SIG-M5 treated with dmso at 0.1 percent for 504 hours (cell line): ENCODE results near the gene TMEM221.

Experiments
- DNase-seq: peaks from one replicate; lab custom pipeline; 2025; ENCODE audit not compliant: unreplicated experiment; lab: John Stamatoyannopoulos, UW

Gene TMEM221

DNA sequence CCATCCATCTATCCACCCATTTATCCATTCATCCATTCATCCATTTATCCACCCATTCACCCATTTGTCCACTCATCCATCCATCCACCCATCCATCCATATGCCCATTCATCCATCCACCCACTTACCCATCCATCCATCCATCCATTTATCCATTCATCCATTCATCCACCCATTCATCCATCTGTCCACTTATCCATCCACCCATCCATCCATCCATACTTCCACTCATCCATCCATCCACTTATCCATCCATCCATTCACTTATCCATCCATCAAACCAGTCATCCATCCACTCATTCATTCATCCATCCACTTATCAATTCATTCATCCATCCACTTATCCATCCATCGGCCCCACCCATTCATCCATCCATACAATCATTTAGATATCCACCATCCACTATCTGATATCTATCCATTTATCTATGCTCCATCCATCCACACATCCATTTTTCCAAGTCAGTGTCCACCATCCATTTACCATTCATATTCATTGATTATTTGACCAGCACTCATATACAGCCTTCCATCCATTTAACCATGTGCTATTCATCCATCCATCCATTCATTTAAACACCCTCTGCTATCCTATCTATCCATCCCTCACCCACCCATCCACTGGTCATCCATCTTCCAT is 2.8 kb downstream of the TMEM221 start:
- DNase-seq = no peak

DNA sequence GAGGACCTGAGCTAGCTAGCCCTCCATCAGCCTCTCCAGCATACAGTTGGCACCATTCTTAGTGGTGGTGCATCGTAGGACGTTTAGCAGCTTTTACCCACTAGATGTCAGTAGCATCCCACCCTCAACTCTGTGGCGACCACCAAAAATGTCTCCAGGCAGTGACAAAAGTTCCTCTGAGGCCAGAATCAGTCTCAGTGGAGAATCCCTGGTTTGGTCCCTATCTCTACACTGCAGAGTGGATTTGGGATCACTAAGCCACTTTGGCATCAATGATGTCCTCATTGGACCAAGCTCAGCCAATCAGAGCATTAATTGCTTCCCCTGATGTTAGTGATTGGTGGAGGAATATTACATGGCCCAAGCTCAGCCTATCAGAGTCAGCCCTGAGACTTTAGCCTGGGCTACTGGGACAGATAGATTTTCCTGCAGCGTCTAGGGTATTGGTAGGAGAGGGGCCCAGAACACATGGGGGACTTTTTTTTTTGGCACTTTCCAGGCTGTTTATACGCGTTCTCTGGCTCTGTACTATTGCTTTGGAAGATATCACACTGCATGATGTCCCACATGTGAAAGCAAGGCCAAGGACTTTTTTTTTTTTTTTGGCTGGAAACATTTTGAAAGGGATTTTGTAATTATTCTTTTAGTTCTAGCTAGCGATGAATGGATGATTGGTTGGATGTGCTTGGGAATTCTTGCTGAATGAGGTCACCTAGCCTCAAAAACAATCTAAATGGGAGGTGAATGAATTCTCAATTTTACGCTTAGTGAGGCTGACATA is 7.0 kb downstream of the TMEM221 start:
- DNase-seq = peak; percentile 21

DNA sequence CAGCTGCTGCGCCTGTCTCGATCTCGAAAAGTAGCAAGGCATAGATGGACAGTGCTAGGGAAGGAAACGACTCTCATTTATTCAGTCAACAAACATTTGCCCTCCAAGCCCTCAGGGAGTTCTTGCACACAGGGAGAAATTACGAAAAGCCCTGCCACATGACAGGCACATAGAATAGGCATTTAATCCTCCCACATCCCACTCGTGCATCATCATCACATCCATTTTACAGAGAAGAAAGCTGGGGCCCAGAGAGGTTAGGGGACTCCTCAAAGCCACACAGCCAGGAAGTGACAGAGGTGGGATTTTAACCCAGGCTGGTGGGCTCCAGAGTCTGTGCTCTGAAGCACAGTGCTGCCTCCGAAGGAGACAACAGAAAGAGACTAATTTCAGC is 11.6 kb downstream of the TMEM221 start:
- no peak for DNase-seq

DNA sequence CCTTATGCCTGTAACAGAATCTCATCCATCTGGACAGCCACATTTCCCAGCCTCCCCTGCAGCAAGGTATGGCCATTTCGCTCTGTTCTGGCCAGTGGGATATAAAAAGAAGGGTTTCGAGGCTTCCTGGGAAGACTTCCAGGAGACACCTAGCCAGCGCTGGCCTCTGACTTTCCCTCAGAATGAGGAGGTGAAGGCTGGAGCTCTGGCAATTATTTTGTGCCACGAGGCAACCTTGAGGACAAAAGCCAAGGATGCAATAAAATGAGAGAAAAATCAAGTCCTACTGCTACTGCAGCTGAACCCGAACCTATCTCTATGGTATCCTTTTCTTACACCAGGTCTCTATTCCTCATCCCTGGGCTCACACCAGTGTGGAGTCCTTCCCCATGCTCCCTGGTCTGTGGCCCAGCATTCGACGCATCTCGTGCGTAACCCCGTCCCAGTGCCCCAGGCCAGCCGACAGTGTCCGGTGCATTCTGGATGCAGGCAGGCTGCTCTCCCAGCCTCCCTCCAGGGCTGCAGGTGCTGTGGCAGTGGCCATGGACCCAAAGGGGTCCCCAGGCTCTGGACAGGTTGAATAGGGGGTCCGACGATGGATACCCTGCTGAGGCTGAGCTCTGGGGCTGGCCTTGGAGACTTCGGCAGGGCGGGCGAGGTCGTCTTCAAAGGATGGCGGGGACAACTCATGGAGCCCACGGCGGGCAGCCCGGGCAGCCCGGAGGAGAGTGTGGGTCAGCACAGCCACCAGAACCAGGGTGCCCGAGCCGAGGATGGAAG is 12.2 kb downstream of the TMEM221 start:
- no peak for DNase-seq

DNA sequence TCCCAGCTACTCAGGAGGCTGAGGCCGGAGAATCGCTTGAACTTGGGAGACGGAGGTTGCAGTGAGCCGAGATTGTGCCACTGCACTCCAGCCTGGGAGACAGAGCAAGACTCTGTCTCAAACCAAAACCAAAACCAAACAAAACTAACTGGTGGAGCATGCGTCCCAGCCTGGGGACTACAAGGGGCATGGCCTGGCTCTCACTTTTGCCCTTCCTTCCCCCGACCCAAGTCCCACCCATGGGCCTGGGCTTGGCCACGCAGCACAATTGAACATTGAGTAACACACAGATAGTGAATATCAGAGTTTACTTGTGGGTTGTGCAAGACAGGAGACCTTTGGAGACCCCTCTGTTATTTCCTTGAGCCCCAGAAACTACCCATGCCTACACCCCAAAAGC is 13.2 kb downstream of the TMEM221 start:
- DNase-seq = no peak

DNA sequence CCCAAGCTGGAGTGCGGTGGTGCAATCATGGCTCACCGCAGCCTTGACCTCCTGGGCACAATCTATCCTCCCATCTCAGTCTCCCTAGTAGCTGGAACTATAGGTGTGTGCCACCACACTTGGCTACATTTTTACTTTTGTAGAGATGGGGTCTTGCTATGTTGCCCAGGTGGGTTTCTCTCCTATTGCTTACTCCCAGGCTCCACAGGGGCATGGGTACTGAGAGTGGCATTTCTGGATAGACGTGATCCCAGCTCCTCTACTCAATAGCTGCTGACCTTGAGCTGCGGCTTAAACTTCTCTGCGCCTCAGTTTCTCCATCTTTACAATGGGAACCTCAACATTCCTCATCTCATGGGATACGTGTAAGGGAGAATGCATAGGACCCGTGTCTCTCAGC is 17.1 kb downstream of the TMEM221 start:
- DNase-seq = no peak

DNA sequence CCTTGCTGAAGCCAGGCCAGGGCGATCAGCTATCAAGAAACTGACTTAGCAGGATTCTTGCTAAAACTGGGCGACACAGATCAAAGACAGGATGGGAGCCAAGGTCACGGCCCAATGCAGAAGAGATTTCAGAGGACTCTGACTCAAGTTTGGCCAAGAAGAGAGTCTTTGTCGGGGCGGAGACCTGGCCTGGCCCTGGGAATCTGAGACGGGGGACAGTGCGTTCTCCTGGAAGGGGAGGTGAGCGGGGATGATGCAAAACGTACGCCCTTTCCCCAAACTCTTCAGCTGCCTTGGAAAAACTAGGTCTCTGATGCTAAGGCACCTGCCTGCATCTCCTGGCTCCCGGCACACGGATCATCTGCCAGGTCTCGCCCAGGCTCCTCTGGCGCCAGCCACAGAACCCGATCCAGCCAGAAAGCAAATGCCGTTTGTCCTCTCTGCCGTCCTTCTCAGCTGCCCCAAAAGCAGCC is 18.8 kb downstream of the TMEM221 start:
- no peak for DNase-seq

DNA sequence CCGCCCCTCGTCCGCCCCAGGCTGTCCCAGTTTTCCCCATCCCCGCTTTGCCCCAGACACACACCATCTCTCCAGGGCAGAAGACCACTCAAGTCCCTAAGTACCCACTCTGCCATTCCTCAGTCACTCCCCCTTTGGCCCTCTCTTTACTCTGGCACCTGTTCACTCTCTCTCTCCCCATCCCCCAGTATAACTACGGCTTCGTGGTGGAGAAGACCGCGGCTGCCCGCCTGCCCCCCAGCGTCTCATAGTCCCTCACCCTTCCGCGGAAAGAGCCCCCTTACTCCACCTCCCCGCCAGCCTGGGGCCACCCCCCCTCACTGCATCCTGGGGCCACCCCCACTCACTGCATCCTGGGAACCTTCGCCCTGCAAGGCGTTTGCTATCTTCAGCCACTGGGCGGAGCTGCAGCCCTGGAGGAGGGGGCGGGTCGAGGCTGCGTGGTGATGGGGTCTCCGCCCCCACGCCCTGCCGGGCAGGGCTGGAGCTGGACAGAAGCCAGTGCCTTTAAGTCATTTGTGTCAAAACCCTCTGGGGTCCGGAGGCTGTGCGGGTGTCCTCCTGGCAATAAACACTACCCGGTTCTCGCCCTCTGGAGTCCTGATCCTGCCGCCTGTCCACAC is 23.6 kb downstream of the TMEM221 start:
- peak; percentile 16 for DNase-seq

DNA sequence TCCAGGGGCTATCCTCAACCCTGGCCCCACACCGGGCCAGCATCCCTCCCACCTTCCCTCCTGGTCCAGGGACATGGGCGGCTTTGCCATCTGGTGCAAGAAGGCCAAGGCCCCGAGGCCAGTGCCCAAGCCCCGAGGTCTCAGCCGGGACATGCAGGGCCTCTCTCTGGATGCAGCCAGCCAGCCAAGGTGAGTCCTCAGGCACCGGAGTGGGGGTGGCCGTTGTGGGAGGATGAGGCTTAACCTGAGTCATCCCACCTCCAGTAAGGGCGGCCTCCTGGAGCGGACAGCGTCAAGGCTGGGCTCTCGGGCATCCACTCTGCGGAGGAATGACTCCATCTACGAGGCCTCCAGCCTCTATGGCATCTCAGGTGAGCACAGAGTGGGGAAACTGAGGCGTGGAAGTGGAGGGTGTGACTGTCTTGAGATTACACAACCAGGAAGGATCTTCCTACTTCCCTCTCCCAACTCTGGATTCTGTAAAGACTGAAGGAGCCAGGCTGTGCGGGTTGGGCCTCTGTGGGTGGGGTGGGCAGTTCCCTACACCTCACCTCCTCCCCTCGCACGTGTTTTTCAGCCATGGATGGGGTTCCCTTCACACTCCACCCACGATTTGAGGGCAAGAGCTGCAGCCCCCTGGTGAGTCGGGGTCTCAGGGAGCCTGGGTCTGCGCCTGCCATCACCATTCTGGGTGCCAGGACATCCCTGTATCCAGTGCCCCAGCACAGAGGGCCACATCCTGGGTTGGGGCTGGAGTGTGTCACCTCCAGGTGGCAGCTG is 24.8 kb downstream of the TMEM221 start:
- DNase-seq = no peak

DNA sequence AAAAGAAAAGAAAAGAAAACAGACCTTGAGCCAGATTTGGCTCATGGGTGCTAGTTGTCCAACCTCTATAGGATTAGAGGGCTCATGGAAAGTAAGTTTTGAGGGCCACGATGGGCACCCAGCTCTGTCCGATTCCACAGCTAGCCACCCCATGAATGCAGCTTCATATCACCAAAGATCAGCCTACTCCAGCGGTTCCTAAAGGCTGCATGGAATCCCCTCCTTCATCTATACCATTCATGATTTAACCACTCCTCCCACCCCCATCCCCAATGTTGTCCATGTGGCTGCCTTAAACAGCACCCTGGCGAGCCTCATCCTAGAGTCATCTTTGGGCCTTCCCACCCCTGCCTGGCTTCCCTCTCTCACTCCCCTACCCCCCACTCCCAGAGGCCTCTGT is 26.5 kb downstream of the TMEM221 start:
- no peak for DNase-seq

DNA sequence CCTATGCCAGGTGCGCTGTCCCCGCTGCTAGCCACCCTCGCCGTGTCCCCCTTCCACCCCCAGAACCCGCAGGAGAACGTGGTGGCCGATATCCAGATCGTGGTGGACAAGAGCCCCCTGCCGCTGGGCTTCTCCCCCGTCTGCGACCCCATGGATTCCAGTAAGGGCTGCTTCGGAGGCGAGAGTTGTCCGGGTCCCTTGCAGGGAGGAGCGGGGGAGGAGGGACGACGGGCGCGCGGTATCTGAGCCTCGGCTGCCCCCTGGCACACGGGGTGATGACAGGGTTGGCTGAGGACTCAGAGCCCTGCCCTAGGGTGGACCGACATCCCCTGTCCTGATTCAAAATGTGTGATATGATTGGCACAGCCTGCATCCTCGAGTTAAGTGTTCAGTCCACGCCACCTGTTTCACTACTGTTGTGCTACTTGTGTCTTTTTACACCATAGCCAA is 28.0 kb downstream of the TMEM221 start:
- no peak for DNase-seq

DNA sequence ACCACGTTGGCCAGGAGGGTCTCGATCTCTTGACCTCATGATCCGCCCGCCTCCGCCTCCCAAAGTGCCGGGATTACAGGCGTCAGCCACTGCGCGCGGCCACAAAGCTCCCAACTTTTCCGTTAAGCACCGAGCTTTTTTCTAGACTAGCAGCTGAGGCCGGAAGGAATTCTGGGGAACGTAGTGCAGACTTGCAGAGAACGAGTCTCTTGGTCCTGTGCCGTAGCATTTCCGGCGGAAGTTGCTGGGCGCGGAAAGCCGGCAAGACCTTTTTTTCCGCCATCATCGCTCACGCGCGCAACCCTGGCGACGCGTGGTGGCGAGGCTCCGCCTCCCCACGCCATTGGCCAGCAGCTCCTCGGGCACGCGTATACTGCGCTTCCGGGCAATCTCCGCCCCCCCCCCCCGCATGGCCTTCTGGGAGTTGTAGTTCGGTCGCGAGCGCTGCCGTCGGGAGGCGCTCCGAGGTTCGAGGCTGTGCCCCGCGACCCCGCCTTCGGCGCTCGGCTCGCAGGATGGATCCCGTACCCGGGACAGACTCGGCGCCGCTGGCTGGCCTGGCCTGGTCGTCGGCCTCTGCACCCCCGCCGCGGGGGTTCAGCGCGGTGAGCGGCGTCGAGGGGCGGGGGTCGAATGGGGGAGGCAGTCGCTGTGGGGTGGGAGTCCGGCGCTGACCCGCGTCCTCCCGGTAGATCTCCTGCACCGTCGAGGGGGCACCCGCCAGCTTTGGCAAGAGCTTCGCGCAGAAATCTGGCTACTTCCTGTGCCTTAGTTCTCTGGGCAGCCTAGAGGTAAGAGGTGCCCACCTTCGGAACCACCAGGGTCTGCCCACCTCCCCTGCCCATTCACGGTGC is 28.6 kb downstream of the TMEM221 start, which contains the start of gene MVB12A:
MVB12A (plus strand) TSS at position 427 of the 854 bp plus-strand sequence; CDS start at position 516, 89 bp downstream.
- peak; percentile 95 for DNase-seq

DNA sequence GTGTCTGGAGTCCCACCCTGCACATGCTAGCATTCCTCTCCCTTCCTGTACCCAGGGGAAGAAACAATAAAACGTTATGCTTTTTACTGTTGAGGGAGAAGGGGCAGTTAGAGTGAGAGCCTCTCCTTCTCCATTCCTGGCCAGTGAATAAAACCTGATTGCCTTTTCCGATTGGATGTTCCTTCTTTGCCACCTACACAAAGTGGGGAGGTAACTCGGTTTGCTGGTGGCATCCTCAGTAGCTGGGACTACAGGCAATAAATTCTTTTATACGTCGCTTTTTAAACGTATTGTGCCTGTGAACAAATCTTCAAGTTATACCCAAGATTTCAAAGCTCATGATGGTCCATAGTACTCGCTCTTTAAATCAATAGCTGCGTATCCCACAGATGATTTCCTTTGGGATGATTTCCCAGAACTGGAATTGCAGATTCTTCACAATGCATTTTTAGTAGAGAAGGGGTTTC is 29.3 kb downstream of the TMEM221 start:
- no peak for DNase-seq

DNA sequence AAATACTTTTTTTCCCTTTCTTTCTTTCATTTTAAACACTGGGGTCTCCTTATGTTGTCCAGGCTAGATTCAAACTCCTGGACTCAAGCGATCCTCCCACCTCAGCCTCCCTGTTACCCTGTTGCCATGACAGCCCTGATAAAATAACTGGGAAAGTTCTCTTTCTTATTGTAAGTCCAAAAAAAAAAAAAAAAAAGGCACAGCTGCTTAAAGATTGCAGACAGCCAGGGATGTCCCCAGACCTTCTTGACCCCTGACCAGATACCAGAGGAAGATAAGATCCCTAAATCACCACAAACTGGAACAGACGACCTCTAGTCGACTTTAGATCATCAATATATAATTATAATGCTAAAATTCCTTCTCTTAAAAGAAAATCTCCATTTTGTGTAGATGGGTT is 29.8 kb downstream of the TMEM221 start:
- no peak for DNase-seq

DNA sequence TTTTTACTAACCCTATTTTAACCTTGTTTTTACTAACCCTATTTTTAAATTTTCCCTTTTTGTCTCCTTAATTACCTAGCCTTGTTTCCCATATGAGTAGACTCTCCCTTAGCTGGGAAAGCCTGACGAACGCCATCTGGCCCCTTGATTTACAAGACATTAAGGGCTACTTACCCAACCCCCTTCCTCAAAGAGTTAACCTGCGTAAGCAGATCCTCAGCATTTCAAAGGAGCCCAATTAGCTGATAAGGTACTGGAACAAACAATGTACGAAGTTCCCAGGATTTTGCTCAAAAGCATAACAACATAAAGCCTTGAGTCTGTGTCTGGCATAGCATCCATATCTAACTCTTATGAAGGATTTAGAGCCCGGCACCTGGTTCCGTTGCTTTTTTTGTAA is 33.3 kb downstream of the TMEM221 start:
- DNase-seq = no peak

DNA sequence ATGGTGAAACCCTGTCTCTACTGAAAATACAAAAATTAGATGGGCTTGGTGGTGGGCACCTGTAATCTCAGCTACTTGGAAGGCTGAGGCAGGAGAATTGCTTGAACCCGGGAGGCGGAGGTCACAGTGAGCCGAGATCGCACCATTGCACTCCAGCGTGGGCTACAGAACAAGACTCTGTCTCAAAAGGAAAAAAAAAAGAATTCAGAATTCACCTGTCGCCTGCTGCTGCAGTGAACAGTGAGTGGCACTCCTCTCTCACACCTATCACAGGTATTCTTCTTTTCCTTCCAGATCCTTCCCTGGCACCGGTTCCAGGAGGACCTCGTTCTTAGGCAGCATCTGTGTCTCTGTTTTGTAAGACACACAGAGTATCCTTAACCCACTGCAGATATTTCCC is 34.4 kb downstream of the TMEM221 start:
- DNase-seq = no peak

DNA sequence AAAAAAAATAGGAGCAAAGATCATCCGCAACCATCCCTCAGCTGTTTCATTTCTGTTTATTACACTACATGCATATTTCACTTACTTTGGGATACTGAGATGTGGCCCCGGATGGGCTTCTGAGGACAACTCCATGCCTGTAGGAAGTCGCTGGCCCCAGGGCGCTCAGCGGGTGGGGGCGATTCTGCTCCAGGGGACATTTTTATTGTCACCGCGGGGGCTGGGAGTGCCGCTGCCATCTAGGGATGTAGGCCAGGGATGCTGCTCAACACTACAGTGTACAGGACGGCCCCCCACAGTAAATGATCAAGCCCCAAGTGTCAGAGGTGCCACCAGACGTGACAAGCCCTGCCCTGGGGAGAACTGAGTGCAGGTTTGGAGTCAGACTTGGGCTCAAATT is 36.7 kb downstream of the TMEM221 start:
- DNase-seq = no peak

DNA sequence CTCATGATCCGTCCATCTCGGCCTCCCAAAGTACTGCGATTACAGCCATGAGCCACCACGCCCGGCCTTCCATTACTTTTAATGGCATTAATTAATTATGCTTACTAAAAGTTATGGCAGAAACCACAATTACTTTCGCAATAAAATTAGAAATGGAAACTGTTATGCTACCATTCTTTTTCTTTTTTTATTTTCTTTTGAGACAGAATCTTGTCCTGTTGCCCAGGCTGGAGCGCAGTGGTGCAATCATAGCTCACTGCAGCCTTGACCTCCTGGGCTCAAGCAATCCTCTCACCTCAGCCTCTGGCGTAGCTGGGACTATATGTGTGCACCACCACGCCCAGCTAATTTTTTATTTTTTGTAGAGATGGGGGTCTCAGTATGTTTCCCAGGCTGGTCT is 38.5 kb downstream of the TMEM221 start:
- no peak for DNase-seq

DNA sequence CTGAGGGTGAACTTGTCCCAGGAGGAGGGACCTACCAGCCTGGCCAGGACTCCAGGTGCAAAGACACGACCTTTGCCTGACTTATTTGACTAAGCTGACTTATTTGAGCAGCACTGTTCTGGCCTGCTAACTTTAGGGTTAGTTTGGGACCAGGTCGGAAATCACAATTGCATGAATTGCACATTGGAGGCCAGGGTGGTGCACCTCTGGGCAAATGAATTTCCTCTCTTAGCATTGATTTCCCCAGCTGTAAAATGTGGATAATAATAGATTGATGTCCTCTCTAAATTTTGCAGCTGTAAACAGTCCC is 41.6 kb downstream of the TMEM221 start:
- no peak for DNase-seq
